Measurements from ENCODE around the gene BORCS5.

The BORCS5 gene

GRCh38 chr12:12456637-12457036, 99.8 kb downstream of the BORCS5 start:
- POLR2A ChIA-PET = no interaction called here
- DNase-seq (ENCODE audit: extremely low spot score) = no peak
- TF ChIP-seq CTCF (IDR thresholded peaks at IDR 0.05; ENCODE audit: control extremely low read depth, extremely low read depth, low read depth, missing control alignments) = no peak
- CTCF ChIA-PET = interaction anchor here (1.3 to 1.7 kb wide), 4 partner anchors 10 to 79 kb away, joined by 3 to 7 read pairs (median 5); no protein-coding TSS in a partner anchor

- ChIA-PET CTCF (interaction anchor here (1.1 to 2.0 kb wide), 3 partner anchors 9 to 84 kb away, joined by 3 to 8 read pairs (median 5); no protein-coding TSS in a partner anchor), POLR2A (interaction anchor here (0.5 to 1.0 kb wide), 4 partner anchors 12 to 264 kb away, joined by 3 to 5 read pairs (median 4); no protein-coding TSS in a partner anchor)
- no peak for TF ChIP-seq CTCF (IDR thresholded peaks at IDR 0.05; ENCODE audit: control extremely low read depth, extremely low read depth, low read depth, missing control alignments)
- no peak for DNase-seq (ENCODE audit: extremely low spot score)
These were observed 104.4 kb downstream of the BORCS5 start for GRCh38 chr12:12460935-12461922.

GRCh38 chr12:12461923-12462315, 105.0 kb downstream of the BORCS5 start:
- ChIA-PET CTCF (interaction anchor here (1.0 to 2.0 kb wide), 4 partner anchors 10 to 85 kb away, joined by 3 to 8 read pairs (median 4); no protein-coding TSS in a partner anchor), POLR2A (interaction anchor here (0.5 to 1.0 kb wide), 3 partner anchors 11 to 263 kb away, joined by 3 to 4 read pairs (median 3); no protein-coding TSS in a partner anchor)

GRCh38 chr12:12465522-12465921, 108.6 kb downstream of the BORCS5 start:
- POLR2A ChIA-PET = interaction anchor here (1.1 kb wide), 1 partner anchor 9 kb away, joined by 6 read pairs; no protein-coding TSS in a partner anchor
- TF ChIP-seq CTCF (IDR thresholded peaks at IDR 0.05; ENCODE audit: control extremely low read depth, extremely low read depth, low read depth, missing control alignments) = no peak
- DNase-seq (ENCODE audit: extremely low spot score) = no peak
- CTCF ChIA-PET = interaction anchor here (0.9 to 1.8 kb wide), 7 partner anchors 8 to 271 kb away, joined by 3 to 7 read pairs (median 3); no protein-coding TSS in a partner anchor

More at GRCh38 chr12:12461923-12462315, 105.0 kb downstream of the BORCS5 start:
- DNase-seq (ENCODE audit: extremely low spot score) = no peak
- TF ChIP-seq CTCF (IDR thresholded peaks at IDR 0.05; ENCODE audit: control extremely low read depth, extremely low read depth, low read depth, missing control alignments) = no peak

DNA sequence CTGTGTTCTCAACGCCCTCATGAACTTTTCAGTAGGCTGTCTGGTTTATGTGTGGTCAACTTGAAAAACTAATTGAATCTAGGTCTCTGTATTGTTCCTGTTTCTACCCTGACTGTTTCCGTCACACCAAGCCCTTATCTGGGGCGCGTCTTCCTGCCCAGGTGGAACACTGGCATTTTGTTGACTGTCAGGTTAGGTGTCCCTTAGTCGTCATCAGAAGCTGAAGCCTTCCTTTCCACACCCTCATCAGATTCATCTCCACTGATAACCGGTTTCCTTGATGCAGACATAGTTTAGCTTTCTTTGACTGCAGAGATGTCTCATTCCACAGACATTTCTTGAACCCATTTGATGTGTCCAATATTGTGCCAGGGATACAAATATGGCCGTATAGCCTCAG, 109.3 kb downstream of the BORCS5 start:
- no peak for TF ChIP-seq CTCF (IDR thresholded peaks at IDR 0.05; ENCODE audit: control extremely low read depth, extremely low read depth, low read depth, missing control alignments)
- ChIA-PET CTCF (interaction anchor here (0.9 to 1.8 kb wide), 6 partner anchors 8 to 189 kb away, joined by 3 to 7 read pairs (median 4); no protein-coding TSS in a partner anchor), POLR2A (interaction anchor here (1.1 kb wide), 1 partner anchor 9 kb away, joined by 6 read pairs; no protein-coding TSS in a partner anchor)
- DNase-seq (ENCODE audit: extremely low spot score) = no peak

- CTCF ChIA-PET = interaction anchor here (1.4 to 1.6 kb wide), 2 partner anchors 9 to 91 kb away, joined by 3 to 4 read pairs; no protein-coding TSS in a partner anchor
- DNase-seq (ENCODE audit: extremely low spot score) = no peak
- TF ChIP-seq CTCF (IDR thresholded peaks at IDR 0.05; ENCODE audit: control extremely low read depth, extremely low read depth, low read depth, missing control alignments) = no peak
- POLR2A ChIA-PET = no interaction called here
These were observed 110.4 kb downstream of the BORCS5 start for GRCh38 chr12:12467264-12467663.

Data from GM10248 (cell line).